H1 (cell line): Measurements from ENCODE around the gene BRMS1. TPM values are rescaled to one million over a fixed set of nuclear protein-coding genes. Genes with fewer than 3 reads are reported as not detected.
"Not testable (repeated sequence)": the region's sequence is repeated elsewhere in the genome, so short reads cannot be mapped to it uniquely, and the experiment has no call there.

Experiments
- CTCF ChIA-PET: fragments of 300-600 bp; sonication (Branson Sonifier 250); formaldehyde crosslinking; loops from one replicate; lab custom pipeline; 2021; ENCODE audit not compliant: partially characterized antibody; lab: Charles Lee
- POLR2A ChIA-PET: fragments of 300-600 bp; sonication (Branson Sonifier 250); formaldehyde crosslinking; loops from one replicate; lab custom pipeline; 2021; ENCODE audit warnings: inconsistent platforms; ENCODE audit not compliant: partially characterized antibody; lab: Charles Lee
- DNase-seq, 2 experiments: peaks; one replicate each; pipeline versions ENCODE4 v3.0.0 to v3.0.0-alpha.2; 2010 to 2022; ENCODE audit warnings: low spot score in 2 of 2, low read depth in 1 of 2, mixed read lengths in 1 of 2
- FAIRE-seq: peaks from 2 replicates; lab custom pipeline; 2011; peaks lifted over from hg19 to GRCh38; lab: Jason Lieb, UNC
- H2AFZ ChIP-seq: 2 replicates; pipeline ENCODE4 v1.8.1; 2012; ENCODE audit warnings: low read length, inconsistent platforms
- H2AK5ac ChIP-seq: 2 replicates; pipeline ENCODE4 v1.6.1; 2013; ENCODE audit warnings: low read depth, low read length
- H2BK120ac ChIP-seq: replicated peaks from 2 replicates; pipeline ENCODE3; 2013; ENCODE audit warnings: low read depth, low read length, inconsistent platforms
- H2BK12ac ChIP-seq: 2 replicates; pipeline ENCODE4 v1.6.1; 2013; ENCODE audit warnings: low read depth, low read length
- H2BK15ac ChIP-seq: 2 replicates; pipeline ENCODE4 v1.6.1; 2013; ENCODE audit warnings: low read length
- H2BK20ac ChIP-seq: 2 replicates; pipeline ENCODE4 v1.6.1; 2013; ENCODE audit warnings: low read length
- H2BK5ac ChIP-seq: 2 replicates; pipeline ENCODE4 v1.6.1; 2013; ENCODE audit warnings: low read depth, low read length
- H3K14ac ChIP-seq: 2 replicates; pipeline ENCODE4 v1.6.1; 2013; ENCODE audit warnings: inconsistent platforms; ENCODE audit not compliant: insufficient read length
- H3K18ac ChIP-seq: 2 replicates; pipeline ENCODE4 v1.6.1; 2013; ENCODE audit warnings: low read length; ENCODE audit errors: extremely low read depth
- H3K23ac ChIP-seq: 2 replicates; pipeline ENCODE4 v1.6.1; 2013; ENCODE audit warnings: inconsistent platforms; ENCODE audit not compliant: insufficient read length
- H3K23me2 ChIP-seq: 2 replicates; pipeline ENCODE4 v1.6.1; 2013; ENCODE audit warnings: low read depth, low read length
- H3K27ac ChIP-seq: 2 replicates; pipeline ENCODE4 v1.6.1; 2011; ENCODE audit warnings: low read depth, low read length, inconsistent platforms
- H3K27me3 ChIP-seq, 4 experiments: replicated peaks in 1 of 4; 1 replicate in 1 of 4; 2 replicates in 3 of 4; pipeline versions ENCODE4 v1.6.1 to v1.8.1; 2011 to 2013; ENCODE audit warnings: low read length in 3 of 4, mild to moderate bottlenecking in 3 of 4, inconsistent platforms in 2 of 4, mixed read lengths in 2 of 4, moderate library complexity in 1 of 4; ENCODE audit not compliant: control insufficient read depth in 3 of 4, insufficient read depth in 3 of 4; ENCODE audit errors: extremely low read depth in 1 of 4
- H3K36me3 ChIP-seq, 4 experiments: 2 replicates each; pipeline versions ENCODE4 v1.6.1 to v1.8.1; 2011 to 2013; ENCODE audit warnings: mild to moderate bottlenecking in 4 of 4, low read length in 3 of 4, moderate library complexity in 2 of 4, control low read depth in 1 of 4, inconsistent platforms in 1 of 4; ENCODE audit not compliant: insufficient read depth in 4 of 4, control insufficient read depth in 2 of 4
- H3K4ac ChIP-seq: replicated peaks from 2 replicates; pipeline ENCODE3; 2013; ENCODE audit warnings: low read length, low read depth, mixed read lengths, inconsistent platforms; ENCODE audit not compliant: insufficient read length
- H3K4me1 ChIP-seq, 4 experiments: replicated peaks in 1 of 4; 1 replicate in 1 of 4; 2 replicates in 3 of 4; pipeline versions ENCODE4 v1.6.1 to v1.8.1; 2011 to 2013; ENCODE audit warnings: low read length in 3 of 4, inconsistent platforms in 2 of 4, mixed read lengths in 1 of 4; ENCODE audit not compliant: insufficient read depth in 4 of 4, control insufficient read depth in 3 of 4
- H3K4me2 ChIP-seq, 2 experiments: 2 replicates each; pipeline versions ENCODE4 v1.6.1 to v1.8.1; 2011 to 2013; ENCODE audit warnings: low read depth in 2 of 2, low read length in 2 of 2, control low read depth in 1 of 2, inconsistent platforms in 1 of 2, mild to moderate bottlenecking in 1 of 2; ENCODE audit not compliant: insufficient read depth in 1 of 2
- H3K4me3 ChIP-seq, 4 experiments: fragments of 200-600, 300-600 bp in 1 of 4; sonication (generic), shearing (Covaris generic), sonication (Bioruptor Twin) in 1 of 4; 2 replicates each; pipeline versions ENCODE4 v1.5.1 to v1.8.1; 2011 to 2016; ENCODE audit warnings: low read length in 4 of 4, low read depth in 3 of 4, control low read depth in 2 of 4, inconsistent platforms in 2 of 4, mild to moderate bottlenecking in 2 of 4, mixed read lengths in 1 of 4, moderate library complexity in 1 of 4; ENCODE audit not compliant: insufficient read depth in 2 of 4; ENCODE audit errors: extremely low read depth in 1 of 4
- H3K56ac ChIP-seq: replicated peaks from 2 replicates; pipeline ENCODE3; 2013; ENCODE audit warnings: low read depth, mild to moderate bottlenecking, mixed read lengths, low read length, inconsistent platforms; ENCODE audit not compliant: insufficient read length
- H3K79me1 ChIP-seq: 2 replicates; pipeline ENCODE4 v1.6.1; 2013; ENCODE audit warnings: low read depth, low read length, control low read depth
- H3K79me2 ChIP-seq, 2 experiments: 2 replicates each; pipeline versions ENCODE4 v1.6.1 to v1.8.1; 2012 to 2013; ENCODE audit warnings: low read length in 2 of 2, mild to moderate bottlenecking in 2 of 2, inconsistent platforms in 1 of 2; ENCODE audit not compliant: insufficient read depth in 2 of 2, control insufficient read depth in 1 of 2
- H3K9ac ChIP-seq, 4 experiments: replicated peaks in 1 of 4; 1 replicate in 1 of 4; 2 replicates in 3 of 4; pipeline versions ENCODE4 v1.6.1 to v1.8.1; 2011 to 2013; ENCODE audit warnings: low read depth in 3 of 4, low read length in 3 of 4, control low read depth in 2 of 4, mild to moderate bottlenecking in 2 of 4, moderate library complexity in 2 of 4, inconsistent platforms in 1 of 4; ENCODE audit errors: extremely low read depth in 1 of 4
- H3K9me3 ChIP-seq, 2 experiments: 2 replicates each; pipeline versions ENCODE4 v1.6.1 to v1.8.1; 2012 to 2013; ENCODE audit warnings: mild to moderate bottlenecking in 2 of 2, moderate library complexity in 2 of 2, control low read depth in 1 of 2, inconsistent platforms in 1 of 2, low read depth in 1 of 2, low read length in 1 of 2, mixed read lengths in 1 of 2; ENCODE audit not compliant: insufficient read depth in 2 of 2
- H4K20me1 ChIP-seq, 2 experiments: replicated peaks in 1 of 2; 2 replicates each; pipeline versions ENCODE3 to v1.8.1; 2011 to 2013; ENCODE audit warnings: inconsistent platforms in 2 of 2, low read length in 2 of 2, mild to moderate bottlenecking in 1 of 2; ENCODE audit not compliant: insufficient read depth in 2 of 2, control insufficient read depth in 1 of 2
- H4K5ac ChIP-seq: 2 replicates; pipeline ENCODE4 v1.6.1; 2013; ENCODE audit warnings: low read length, low read depth, mixed read lengths, inconsistent platforms; ENCODE audit not compliant: insufficient read length
- H4K8ac ChIP-seq: 2 replicates; pipeline ENCODE4 v1.8.0; 2013; ENCODE audit warnings: mild to moderate bottlenecking, moderate library complexity, low read length, inconsistent platforms; ENCODE audit not compliant: insufficient read depth; ENCODE audit errors: extremely low read depth
- H4K91ac ChIP-seq: replicated peaks from 2 replicates; pipeline ENCODE3; 2013; ENCODE audit warnings: low read length, mixed read lengths, inconsistent platforms; ENCODE audit not compliant: insufficient read length
- WGBS, 2 experiments: shearing (Covaris generic) in 1 of 2; methylation state at CpG; one replicate each; pipeline versions ENCODE4 v1.1.6 to v1.1.7; 2013 to 2015; ENCODE audit warnings: low lambda C conversion rate in 2 of 2, mixed read lengths in 2 of 2, inconsistent platforms in 1 of 2, low coverage in 1 of 2, missing lambda C conversion rate in 1 of 2; ENCODE audit not compliant: insufficient replicate concordance in 2 of 2, insufficient coverage in 1 of 2, insufficient read length in 1 of 2; ENCODE audit errors: extremely low coverage in 1 of 2, missing lambda C conversion rate in 1 of 2; 5-methylcytosine and 5-hydroxymethylcytosine counted together
- polyA plus RNA-seq, 7 experiments: library from polyadenylated mRNA; depleted of rRNA in 3 of 7; stranded (reverse) in 5 of 7; unstranded in 2 of 7; fragments of >200 nt in 5 of 7; fragments of 200-250 nt in 2 of 7; gene quantifications; 1 replicate in 5 of 7; 2 replicates in 1 of 7; 4 replicates in 1 of 7; pipeline versions ENCODE4 v1.2.1 to v1.2.3, GENCODE V29; 2011 to 2013; ENCODE audit warnings: missing spikeins in 2 of 7, mixed read lengths in 2 of 7
- total RNA-seq: library from RNA; stranded (reverse); fragmentation: NEBNext Ultra II Directional; extraction: Animal tissue kit (Norgen Biotek cat#: 25700); gene quantifications from 2 replicates; pipeline ENCODE4 v1.2.1, GENCODE V29; 2021

Gene BRMS1
- total and polyA plus RNA-seq, 2 of the 8 experiments (the other 6 are each of a cell fraction or from before 2014, with no cell fraction given), result 39.2 to 46.1 TPM

DNA sequence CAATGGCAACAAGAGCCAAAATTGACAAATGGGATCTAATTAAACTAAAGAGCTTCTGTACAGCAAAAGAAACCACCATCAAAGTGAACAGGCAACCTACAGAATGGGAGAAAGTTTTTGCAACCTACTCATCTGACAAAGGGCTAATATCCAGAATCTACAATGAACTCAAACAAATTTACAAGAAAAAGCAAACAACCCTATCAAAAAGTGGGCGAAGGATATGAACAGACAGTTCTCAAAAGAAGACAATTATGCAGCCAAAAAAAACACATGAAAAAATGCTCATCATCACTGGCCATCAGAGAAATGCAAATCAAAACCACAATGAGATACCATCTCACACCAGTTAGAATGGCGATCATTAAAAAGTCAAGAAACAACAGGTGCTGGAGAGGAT lies 24.6 kb downstream of the BRMS1 start:
- H3K9me3 ChIP-seq, H3K27me3 ChIP-seq, H2BK120ac ChIP-seq, H3K79me1 ChIP-seq, H2BK12ac ChIP-seq, H4K5ac ChIP-seq, H3K4me3 ChIP-seq, POLR2A ChIA-PET, H3K9ac ChIP-seq, CTCF ChIA-PET, FAIRE-seq, H3K36me3 ChIP-seq, H4K8ac ChIP-seq, H3K23me2 ChIP-seq, H2BK20ac ChIP-seq, H2AFZ ChIP-seq, H3K4ac ChIP-seq, H3K23ac ChIP-seq, H2BK5ac ChIP-seq, H4K91ac ChIP-seq, H3K14ac ChIP-seq, H2BK15ac ChIP-seq, H3K56ac ChIP-seq, DNase-seq, H3K18ac ChIP-seq, H3K4me2 ChIP-seq, H2AK5ac ChIP-seq, H4K20me1 ChIP-seq, H3K79me2 ChIP-seq, H3K27ac ChIP-seq: not testable (repeated sequence)
- WGBS, 2 experiments, result 84% methylated on average over 2 of the region's 2 CpGs; no CpG with 5 or more reads in 1 of the 2 experiments
- H3K4me1 ChIP-seq, result peaks cover 9 to 25% (median 19%) of the 10 kb centered on the region in 4 experiments
